ENCODE measurements around the gene ABCG1.

The ABCG1 gene

GRCh38 chr21:42265231-42265812 is 46.4 kb downstream of the ABCG1 start:
- Mint-ChIP-seq H3K9me3 (no peaks in the 10 kb centered on the region), H3K27me3 (no peaks in the 10 kb centered on the region), H3K4me1 (ENCODE audit: low read depth) (peaks cover 26% of the 10 kb centered on the region), H3K36me3 (ENCODE audit: low read depth) (no peaks in the 10 kb centered on the region), H3K4me3 (no peak overlapping the region), H3K27ac (no peak overlapping the region)
- DNase-seq: no peak

- Mint-ChIP-seq H3K27me3 (no peaks in the 10 kb centered on the region), H3K9me3 (no peaks in the 10 kb centered on the region), H3K36me3 (ENCODE audit: low read depth) (peaks cover 5% of the 10 kb centered on the region), H3K27ac (peak overlapping the region; percentile 55), H3K4me1 (ENCODE audit: low read depth) (peaks cover 26% of the 10 kb centered on the region), H3K4me3 (no peak overlapping the region)
- DNase-seq: no peak
Observed at GRCh38 chr21:42266971-42267556, 48.1 kb downstream of the ABCG1 start.

GRCh38 chr21:42269386-42269785 is 50.4 kb downstream of the ABCG1 start:
- peak; percentile 38 for DNase-seq
- Mint-ChIP-seq H3K27ac (peak overlapping the region; percentile 45), H3K4me1 (ENCODE audit: low read depth) (peaks cover 26% of the 10 kb centered on the region), H3K36me3 (ENCODE audit: low read depth) (peaks cover 7% of the 10 kb centered on the region), H3K27me3 (no peaks in the 10 kb centered on the region), H3K4me3 (no peak overlapping the region), H3K9me3 (no peaks in the 10 kb centered on the region)

GRCh38 chr21:42271065-42271464 is 52.1 kb downstream of the ABCG1 start:
- peaks cover 15% of the 10 kb centered on the region for H3K36me3 Mint-ChIP-seq (ENCODE audit: low read depth)
- no peaks in the 10 kb centered on the region for H3K27me3 Mint-ChIP-seq
- peaks cover 25% of the 10 kb centered on the region for H3K4me1 Mint-ChIP-seq (ENCODE audit: low read depth)
- no peaks in the 10 kb centered on the region for H3K9me3 Mint-ChIP-seq
- no peak for DNase-seq
- H3K27ac Mint-ChIP-seq: no peak overlapping the region
- no peak overlapping the region for H3K4me3 Mint-ChIP-seq

GRCh38 chr21:42272109-42272962 is 53.4 kb downstream of the ABCG1 start:
- peaks cover 18% of the 10 kb centered on the region for H3K4me1 Mint-ChIP-seq (ENCODE audit: low read depth)
- H3K27me3 Mint-ChIP-seq: no peaks in the 10 kb centered on the region
- peaks cover 25% of the 10 kb centered on the region for H3K36me3 Mint-ChIP-seq (ENCODE audit: low read depth)
- H3K9me3 Mint-ChIP-seq: no peaks in the 10 kb centered on the region
- no peak overlapping the region for H3K27ac Mint-ChIP-seq
- no peak overlapping the region for H3K4me3 Mint-ChIP-seq
- no peak for DNase-seq

- no peaks in the 10 kb centered on the region for H3K9me3 Mint-ChIP-seq
- no peaks in the 10 kb centered on the region for H3K27me3 Mint-ChIP-seq
- no peak overlapping the region for H3K27ac Mint-ChIP-seq
- no peak overlapping the region for H3K4me3 Mint-ChIP-seq
- peaks cover 13% of the 10 kb centered on the region for H3K4me1 Mint-ChIP-seq (ENCODE audit: low read depth)
- peaks cover 27% of the 10 kb centered on the region for H3K36me3 Mint-ChIP-seq (ENCODE audit: low read depth)
- DNase-seq: no peak
Observed at GRCh38 chr21:42272984-42273600, 54.2 kb downstream of the ABCG1 start.

GRCh38 chr21:42276076-42276475 is 57.1 kb downstream of the ABCG1 start:
- no peak overlapping the region for H3K4me3 Mint-ChIP-seq
- no peaks in the 10 kb centered on the region for H3K9me3 Mint-ChIP-seq
- no peak for DNase-seq
- no peaks in the 10 kb centered on the region for H3K27me3 Mint-ChIP-seq
- no peak overlapping the region for H3K27ac Mint-ChIP-seq
- peaks cover 33% of the 10 kb centered on the region for H3K36me3 Mint-ChIP-seq (ENCODE audit: low read depth)
- no peaks in the 10 kb centered on the region for H3K4me1 Mint-ChIP-seq (ENCODE audit: low read depth)

GRCh38 chr21:42276526-42277154 is 57.7 kb downstream of the ABCG1 start:
- no peak overlapping the region for H3K4me3 Mint-ChIP-seq
- H3K9me3 Mint-ChIP-seq: no peaks in the 10 kb centered on the region
- no peaks in the 10 kb centered on the region for H3K27me3 Mint-ChIP-seq
- H3K36me3 Mint-ChIP-seq (ENCODE audit: low read depth): peaks cover 31% of the 10 kb centered on the region
- no peak for DNase-seq
- no peak overlapping the region for H3K27ac Mint-ChIP-seq
- H3K4me1 Mint-ChIP-seq (ENCODE audit: low read depth): no peaks in the 10 kb centered on the region

- no peak for DNase-seq
- H3K4me3 Mint-ChIP-seq: no peak overlapping the region
- no peaks in the 10 kb centered on the region for H3K27me3 Mint-ChIP-seq
- H3K36me3 Mint-ChIP-seq (ENCODE audit: low read depth): peaks cover 33% of the 10 kb centered on the region
- no peaks in the 10 kb centered on the region for H3K9me3 Mint-ChIP-seq
- no peaks in the 10 kb centered on the region for H3K4me1 Mint-ChIP-seq (ENCODE audit: low read depth)
- H3K27ac Mint-ChIP-seq: no peak overlapping the region
Observed at GRCh38 chr21:42277593-42277992, 58.7 kb downstream of the ABCG1 start.

- DNase-seq: no peak
- H3K9me3 Mint-ChIP-seq: no peaks in the 10 kb centered on the region
- H3K27ac Mint-ChIP-seq: no peak overlapping the region
- H3K27me3 Mint-ChIP-seq: no peaks in the 10 kb centered on the region
- peaks cover 36% of the 10 kb centered on the region for H3K36me3 Mint-ChIP-seq (ENCODE audit: low read depth)
- no peak overlapping the region for H3K4me3 Mint-ChIP-seq
- H3K4me1 Mint-ChIP-seq (ENCODE audit: low read depth): no peaks in the 10 kb centered on the region
Observed at GRCh38 chr21:42278451-42279149, 59.7 kb downstream of the ABCG1 start.

GRCh38 chr21:42279341-42279871 is 60.5 kb downstream of the ABCG1 start:
- no peaks in the 10 kb centered on the region for H3K9me3 Mint-ChIP-seq
- DNase-seq: no peak
- H3K4me3 Mint-ChIP-seq: no peak overlapping the region
- H3K27me3 Mint-ChIP-seq: no peaks in the 10 kb centered on the region
- H3K36me3 Mint-ChIP-seq (ENCODE audit: low read depth): peaks cover 35% of the 10 kb centered on the region
- no peaks in the 10 kb centered on the region for H3K4me1 Mint-ChIP-seq (ENCODE audit: low read depth)
- H3K27ac Mint-ChIP-seq: no peak overlapping the region

- H3K27me3 Mint-ChIP-seq: no peaks in the 10 kb centered on the region
- no peak for DNase-seq
- peaks cover 38% of the 10 kb centered on the region for H3K36me3 Mint-ChIP-seq (ENCODE audit: low read depth)
- no peaks in the 10 kb centered on the region for H3K4me1 Mint-ChIP-seq (ENCODE audit: low read depth)
- no peak overlapping the region for H3K4me3 Mint-ChIP-seq
- no peaks in the 10 kb centered on the region for H3K9me3 Mint-ChIP-seq
- H3K27ac Mint-ChIP-seq: no peak overlapping the region
Observed at GRCh38 chr21:42279888-42280287, 60.9 kb downstream of the ABCG1 start.

- no peak overlapping the region for H3K4me3 Mint-ChIP-seq
- DNase-seq: no peak
- H3K9me3 Mint-ChIP-seq: no peaks in the 10 kb centered on the region
- no peak overlapping the region for H3K27ac Mint-ChIP-seq
- H3K27me3 Mint-ChIP-seq: no peaks in the 10 kb centered on the region
- peaks cover 32% of the 10 kb centered on the region for H3K36me3 Mint-ChIP-seq (ENCODE audit: low read depth)
- no peaks in the 10 kb centered on the region for H3K4me1 Mint-ChIP-seq (ENCODE audit: low read depth)
Observed at GRCh38 chr21:42280356-42281180, 61.6 kb downstream of the ABCG1 start.
